ENCODE data around the gene TMEM164. TPM values are rescaled to one million over a fixed set of nuclear protein-coding genes. Genes with fewer than 3 reads are reported as not detected.

Gene TMEM164
- total and polyA plus RNA-seq, 12 donors, result 8.7 to 32.2 (median 24.8) TPM

- DNase-seq, result no peak
- Histone ChIP-seq H3K4me1 (replicated peaks in 1 of 2) (no peaks in the 10 kb centered on the region), H3K27ac (no peak overlapping the region), H3K36me3 (replicated peaks in 1 of 2) (no peaks in the 10 kb centered on the region), H3K27me3 (no peaks in the 10 kb centered on the region), H3K4me3 (no peak overlapping the region), H3K9me3 (replicated peaks in 1 of 3) (no peaks in the 10 kb centered on the region)
- TF ChIP-seq, protein P1, sequence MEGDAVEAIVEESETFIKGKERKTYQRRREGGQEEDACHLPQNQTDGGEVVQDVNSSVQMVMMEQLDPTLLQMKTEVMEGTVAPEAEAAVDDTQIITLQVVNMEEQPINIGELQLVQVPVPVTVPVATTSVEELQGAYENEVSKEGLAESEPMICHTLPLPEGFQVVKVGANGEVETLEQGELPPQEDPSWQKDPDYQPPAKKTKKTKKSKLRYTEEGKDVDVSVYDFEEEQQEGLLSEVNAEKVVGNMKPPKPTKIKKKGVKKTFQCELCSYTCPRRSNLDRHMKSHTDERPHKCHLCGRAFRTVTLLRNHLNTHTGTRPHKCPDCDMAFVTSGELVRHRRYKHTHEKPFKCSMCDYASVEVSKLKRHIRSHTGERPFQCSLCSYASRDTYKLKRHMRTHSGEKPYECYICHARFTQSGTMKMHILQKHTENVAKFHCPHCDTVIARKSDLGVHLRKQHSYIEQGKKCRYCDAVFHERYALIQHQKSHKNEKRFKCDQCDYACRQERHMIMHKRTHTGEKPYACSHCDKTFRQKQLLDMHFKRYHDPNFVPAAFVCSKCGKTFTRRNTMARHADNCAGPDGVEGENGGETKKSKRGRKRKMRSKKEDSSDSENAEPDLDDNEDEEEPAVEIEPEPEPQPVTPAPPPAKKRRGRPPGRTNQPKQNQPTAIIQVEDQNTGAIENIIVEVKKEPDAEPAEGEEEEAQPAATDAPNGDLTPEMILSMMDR (IDR thresholded peaks at IDR 0.05), result no peak
- no peak for TF ChIP-seq POLR2A (IDR thresholded peaks at IDR 0.05)
- intact Hi-C loops (cut with DNase I), result no loop called here
- WGBS, 4 donors, result 25 to 60% (median 42%) methylated on average over 1 of the region's 1 CpG
Observed at GRCh38 chrX:110053453-110053852, 50.5 kb downstream of the TMEM164 start.

DNA sequence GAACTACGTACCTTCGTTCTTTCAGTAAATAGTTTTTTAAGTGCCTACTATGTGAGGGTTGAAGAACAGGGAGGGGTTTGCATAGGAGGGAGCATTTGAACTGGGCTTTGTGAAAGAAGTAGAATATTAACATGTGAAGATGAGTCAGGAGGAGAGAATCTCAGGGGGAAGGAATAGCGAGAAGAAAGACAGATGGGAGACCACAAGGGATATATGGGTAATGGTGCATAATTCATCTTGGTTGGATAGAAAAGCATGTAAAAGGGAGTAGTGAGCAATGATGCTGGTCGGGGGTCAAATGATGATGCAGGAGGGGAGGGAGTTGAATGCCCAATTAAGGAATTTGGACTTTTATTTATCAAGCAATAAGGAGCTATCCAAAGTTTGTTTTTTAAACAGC is 52.7 kb downstream of the TMEM164 start:
- Histone ChIP-seq H3K9me3 (replicated peaks in 1 of 3) (no peaks in the 10 kb centered on the region), H3K4me1 (replicated peaks in 1 of 2) (no peaks in the 10 kb centered on the region), H3K27me3 (no peaks in the 10 kb centered on the region), H3K36me3 (replicated peaks in 1 of 2) (no peaks in the 10 kb centered on the region), H3K4me3 (no peak overlapping the region), H3K27ac (no peak overlapping the region)
- DNase-seq, result no peak
- intact Hi-C loops (cut with DNase I), result no loop called here
- WGBS, 4 donors, result 81 to 100% (median 92%) methylated on average over 4 of the region's 4 CpGs
- no peak for TF ChIP-seq POLR2A (IDR thresholded peaks at IDR 0.05)
- TF ChIP-seq, protein P1 (IDR thresholded peaks at IDR 0.05), result no peak

DNA sequence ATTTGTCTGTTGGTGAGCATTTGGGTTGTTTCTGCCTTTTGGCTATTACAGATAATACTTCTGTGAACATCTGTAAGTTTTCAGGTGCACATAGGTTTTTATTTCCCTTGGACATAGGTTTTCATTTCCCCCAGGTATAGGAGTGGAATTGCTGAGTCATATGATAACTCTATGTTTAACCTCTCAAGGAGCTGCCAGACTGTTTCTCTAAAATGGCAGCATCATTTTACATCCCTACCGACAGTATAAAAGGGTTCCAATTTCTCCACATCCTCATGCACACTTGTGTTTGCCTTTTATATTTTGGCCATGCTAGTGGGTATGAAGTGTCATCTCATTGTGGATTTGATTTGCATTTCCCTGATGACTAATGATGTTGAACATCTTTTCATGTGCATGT is 53.5 kb downstream of the TMEM164 start:
- Histone ChIP-seq H3K4me3 (no peak overlapping the region), H3K27me3 (no peaks in the 10 kb centered on the region), H3K9me3 (replicated peaks in 1 of 3) (no peaks in the 10 kb centered on the region), H3K4me1 (replicated peaks in 1 of 2) (peaks cover 0 to under 1% of the 10 kb centered on the region in 2 donors), H3K27ac (no peak overlapping the region), H3K36me3 (replicated peaks in 1 of 2) (no peaks in the 10 kb centered on the region)
- no peak for TF ChIP-seq POLR2A (IDR thresholded peaks at IDR 0.05)
- TF ChIP-seq, protein P1 (IDR thresholded peaks at IDR 0.05), result no peak
- intact Hi-C loops (cut with DNase I), result no loop called here
- 77 to 100% (median 89%) methylated on average over 1 of the region's 1 CpG for WGBS, 4 donors
- DNase-seq, result no peak

GRCh38 chrX:110059410-110059809 is 56.5 kb downstream of the TMEM164 start:
- 67 to 91% (median 74%) methylated on average over 3 of the region's 3 CpGs for WGBS, 4 donors
- DNase-seq, result no peak
- no peak for TF ChIP-seq POLR2A (IDR thresholded peaks at IDR 0.05)
- TF ChIP-seq, protein P1 (IDR thresholded peaks at IDR 0.05), result no peak
- no peaks in the 10 kb centered on the region for H3K36me3 ChIP-seq (replicated peaks in 1 of 2)
- H3K27ac ChIP-seq, result no peak overlapping the region
- H3K4me3 ChIP-seq, result no peak overlapping the region
- no peaks in the 10 kb centered on the region for H3K27me3 ChIP-seq
- no peaks in the 10 kb centered on the region for H3K9me3 ChIP-seq (replicated peaks in 1 of 3)
- peaks cover 0 to 9% of the 10 kb centered on the region in 2 donors for H3K4me1 ChIP-seq (replicated peaks in 1 of 2)
- intact Hi-C loops (cut with DNase I), result no loop called here

Data from adrenal gland (tissue), 12 donors.